ENCODE data around the gene LRRFIP1. TPM values are rescaled to one million over a fixed set of nuclear protein-coding genes. Genes with fewer than 3 reads are reported as not detected.

The LRRFIP1 gene
- total RNA-seq, 2 experiments from 2014 or later, result 157 to 161 TPM

GRCh38 chr2:237652181-237652580 is 24.8 kb downstream of the LRRFIP1 start:
- CTCF ChIA-PET, result no interaction called here
- DNase-seq (no peak), ATAC-seq (ENCODE audit: poor library complexity) (no peak)
- Mint-ChIP-seq H3K4me3 (no peak overlapping the region), H3K36me3 (ENCODE audit: low read depth) (peaks cover 9% of the 10 kb centered on the region), H3K4me1 (ENCODE audit: low read depth) (peaks cover 11% of the 10 kb centered on the region), H3K27me3 (peaks cover 10% of the 10 kb centered on the region), H3K27ac (no peak overlapping the region), H3K9me3 (peaks cover 3% of the 10 kb centered on the region)
- H3K9me3 ChIP-seq (ENCODE audit: control insufficient read depth in 1 of 2, insufficient read depth in 1 of 2, low read length in 2 of 2), result peaks cover 0 to 9% of the 10 kb centered on the region in 2 experiments
- no peaks in the 10 kb centered on the region for H3K4me1 ChIP-seq (ENCODE audit: insufficient read depth, low read length)
- H3K27me3 ChIP-seq (ENCODE audit: control insufficient read depth in 1 of 2, insufficient read depth in 2 of 2, low read length in 2 of 2), result peaks cover 0 to 7% of the 10 kb centered on the region in 2 experiments
- H3K36me3 ChIP-seq (ENCODE audit: insufficient read depth, low read length), result no peaks in the 10 kb centered on the region
- POLR2A ChIA-PET, result no interaction called here
- intact Hi-C loops (cut with DNase I, micrococcal nuclease), result no loop called here
- H3K27ac ChIP-seq (ENCODE audit: low read depth in 1 of 2, low read length in 2 of 2), result no peak overlapping the region
- TF ChIP-seq CTCF (IDR thresholded peaks at IDR 0.05), result no peak
- no peak overlapping the region for H3K4me3 ChIP-seq (ENCODE audit: low read length)

GRCh38 chr2:237652854-237653253 is 25.5 kb downstream of the LRRFIP1 start:
- no peak for ATAC-seq (ENCODE audit: poor library complexity)
- DNase-seq, result no peak
- Mint-ChIP-seq H3K4me3 (no peak overlapping the region), H3K36me3 (ENCODE audit: low read depth) (peaks cover 9% of the 10 kb centered on the region), H3K27me3 (peaks cover 10% of the 10 kb centered on the region), H3K9me3 (peaks cover 3% of the 10 kb centered on the region), H3K27ac (no peak overlapping the region), H3K4me1 (ENCODE audit: low read depth) (peaks cover 11% of the 10 kb centered on the region)
- intact Hi-C loops (cut with DNase I, micrococcal nuclease), result no loop called here
- TF ChIP-seq CTCF (IDR thresholded peaks at IDR 0.05), result no peak
- POLR2A ChIA-PET, result no interaction called here
- Histone ChIP-seq H3K36me3 (ENCODE audit: insufficient read depth, low read length) (no peaks in the 10 kb centered on the region), H3K4me3 (ENCODE audit: low read length) (no peak overlapping the region), H3K4me1 (ENCODE audit: insufficient read depth, low read length) (no peaks in the 10 kb centered on the region), H3K9me3 (ENCODE audit: control insufficient read depth in 1 of 2, insufficient read depth in 1 of 2, low read length in 2 of 2) (peaks cover 0 to 9% of the 10 kb centered on the region in 2 experiments), H3K27ac (ENCODE audit: low read depth in 1 of 2, low read length in 2 of 2) (no peak overlapping the region), H3K27me3 (ENCODE audit: control insufficient read depth in 1 of 2, insufficient read depth in 2 of 2, low read length in 2 of 2) (peaks cover 0 to 7% of the 10 kb centered on the region in 2 experiments)
- CTCF ChIA-PET, result interaction anchor here (0.6 kb wide), 1 partner anchor 276 kb away, joined by 3 read pairs; no protein-coding TSS in a partner anchor

GRCh38 chr2:237653776-237654558 is 26.6 kb downstream of the LRRFIP1 start:
- Mint-ChIP-seq H3K4me3 (no peak overlapping the region), H3K27ac (no peak overlapping the region), H3K27me3 (peaks cover 10% of the 10 kb centered on the region), H3K9me3 (peaks cover 3% of the 10 kb centered on the region), H3K36me3 (ENCODE audit: low read depth) (peaks cover 9% of the 10 kb centered on the region), H3K4me1 (ENCODE audit: low read depth) (peaks cover 11% of the 10 kb centered on the region)
- no peak overlapping the region for H3K4me3 ChIP-seq (ENCODE audit: low read length)
- CTCF ChIA-PET, result no interaction called here
- H3K27ac ChIP-seq (ENCODE audit: low read depth in 1 of 2, low read length in 2 of 2), result no peak overlapping the region
- peaks cover 0 to 7% of the 10 kb centered on the region in 2 experiments for H3K27me3 ChIP-seq (ENCODE audit: control insufficient read depth in 1 of 2, insufficient read depth in 2 of 2, low read length in 2 of 2)
- ATAC-seq (ENCODE audit: poor library complexity) (no peak), DNase-seq (no peak)
- intact Hi-C loops (cut with DNase I, micrococcal nuclease), result no loop called here
- POLR2A ChIA-PET, result no interaction called here
- peaks cover 0 to 9% of the 10 kb centered on the region in 2 experiments for H3K9me3 ChIP-seq (ENCODE audit: control insufficient read depth in 1 of 2, insufficient read depth in 1 of 2, low read length in 2 of 2)
- no peak for TF ChIP-seq CTCF (IDR thresholded peaks at IDR 0.05)
- H3K4me1 ChIP-seq (ENCODE audit: insufficient read depth, low read length), result no peaks in the 10 kb centered on the region
- H3K36me3 ChIP-seq (ENCODE audit: insufficient read depth, low read length), result no peaks in the 10 kb centered on the region

All from CD4-positive, alpha-beta T cell (primary cell).